Measurements from ENCODE around the gene SLC41A2. TPM values are rescaled to one million over a fixed set of nuclear protein-coding genes. Genes with fewer than 3 reads are reported as not detected.

The SLC41A2 gene
- total and polyA plus RNA-seq, 2 donors (not counting 1 experiment from before 2014, with no cell fraction given) = 0.51 to 13.0 TPM

DNA sequence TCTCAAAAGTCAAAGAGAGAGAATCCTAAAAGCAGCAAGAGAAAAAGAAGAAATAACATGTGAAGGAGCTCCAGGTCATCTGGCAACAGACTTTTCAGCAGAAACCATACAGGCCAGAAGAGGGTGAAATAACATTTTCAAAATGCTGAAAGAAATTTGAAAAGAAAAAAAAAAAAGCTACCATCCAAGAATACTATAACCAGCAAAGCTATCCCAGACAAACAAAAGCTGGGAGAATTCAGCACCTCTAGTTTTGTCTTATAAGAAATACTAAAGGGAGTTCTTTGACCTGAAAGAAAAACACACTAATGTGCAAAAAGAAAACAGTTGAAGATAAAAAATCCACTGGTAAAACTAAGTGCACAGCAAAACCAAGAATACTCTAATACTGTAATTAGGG is 36.8 kb downstream of the SLC41A2 start:
- Histone ChIP-seq H3K4me3 (ENCODE audit: control extremely low read depth in 1 of 5, extremely low read depth in 1 of 5, insufficient read depth in 1 of 5, low read depth in 2 of 5, low read length in 4 of 5) (no peak overlapping the region), H3K9ac (ENCODE audit: low read length) (no peak overlapping the region), H3K9me3 (ENCODE audit: control extremely low read depth in 1 of 3, control insufficient read depth in 2 of 3, insufficient read depth in 1 of 3, low read length in 2 of 3) (peaks cover 5 to 10% (median 6%) of the 10 kb centered on the region in 3 donors), H3K27me3 (replicated peaks in 1 of 4; ENCODE audit: control extremely low read depth in 1 of 4, control insufficient read depth in 3 of 4, insufficient read depth in 4 of 4, low read length in 3 of 4) (no peaks in the 10 kb centered on the region), H4K20me1 (ENCODE audit: control insufficient read depth, insufficient read depth, low read length, poor library complexity, severe bottlenecking) (no peaks in the 10 kb centered on the region), H3K27ac (ENCODE audit: low read length in 2 of 2) (no peak overlapping the region), H3K36me3 (replicated peaks in 1 of 2; ENCODE audit: control extremely low read depth in 1 of 2, control insufficient read depth in 1 of 2, extremely low read depth in 1 of 2, insufficient read depth in 2 of 2, low read length in 1 of 2) (no peaks in the 10 kb centered on the region), H3K4me2 (replicated peaks; ENCODE audit: low read depth, low read length, poor library complexity, severe bottlenecking) (no peak overlapping the region), H3K79me2 (ENCODE audit: control insufficient read depth, insufficient read depth, low read length) (no peaks in the 10 kb centered on the region), H2AFZ (ENCODE audit: insufficient read depth, low read depth, low read length, poor library complexity, severe bottlenecking) (no peak overlapping the region), H3K4me1 (ENCODE audit: control insufficient read depth in 2 of 2, insufficient read depth in 2 of 2, low read length in 2 of 2) (no peaks in the 10 kb centered on the region)
- CTCF ChIA-PET = interaction anchor here (0.8 kb wide), 1 partner anchor 21 kb away, joined by 3 read pairs; no protein-coding TSS in a partner anchor
- TF ChIP-seq, protein P1, sequence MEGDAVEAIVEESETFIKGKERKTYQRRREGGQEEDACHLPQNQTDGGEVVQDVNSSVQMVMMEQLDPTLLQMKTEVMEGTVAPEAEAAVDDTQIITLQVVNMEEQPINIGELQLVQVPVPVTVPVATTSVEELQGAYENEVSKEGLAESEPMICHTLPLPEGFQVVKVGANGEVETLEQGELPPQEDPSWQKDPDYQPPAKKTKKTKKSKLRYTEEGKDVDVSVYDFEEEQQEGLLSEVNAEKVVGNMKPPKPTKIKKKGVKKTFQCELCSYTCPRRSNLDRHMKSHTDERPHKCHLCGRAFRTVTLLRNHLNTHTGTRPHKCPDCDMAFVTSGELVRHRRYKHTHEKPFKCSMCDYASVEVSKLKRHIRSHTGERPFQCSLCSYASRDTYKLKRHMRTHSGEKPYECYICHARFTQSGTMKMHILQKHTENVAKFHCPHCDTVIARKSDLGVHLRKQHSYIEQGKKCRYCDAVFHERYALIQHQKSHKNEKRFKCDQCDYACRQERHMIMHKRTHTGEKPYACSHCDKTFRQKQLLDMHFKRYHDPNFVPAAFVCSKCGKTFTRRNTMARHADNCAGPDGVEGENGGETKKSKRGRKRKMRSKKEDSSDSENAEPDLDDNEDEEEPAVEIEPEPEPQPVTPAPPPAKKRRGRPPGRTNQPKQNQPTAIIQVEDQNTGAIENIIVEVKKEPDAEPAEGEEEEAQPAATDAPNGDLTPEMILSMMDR (IDR thresholded peaks at IDR 0.05) = no peak
- TF ChIP-seq EZH2 (IDR thresholded peaks at IDR 0.05; ENCODE audit: borderline replicate concordance, insufficient read depth, low read depth, low read length, poor library complexity, severe bottlenecking) = no peak
- peaks cover 3% of the 10 kb centered on the region for H3K9me3 Mint-ChIP-seq (ENCODE audit: insufficient read depth)
- POLR2A ChIA-PET = no interaction called here
- H3K27me3 Mint-ChIP-seq = no peaks in the 10 kb centered on the region
- H3K4me1 Mint-ChIP-seq = no peaks in the 10 kb centered on the region
- intact Hi-C loops (cut with micrococcal nuclease) = no loop called here
- H3K4me3 Mint-ChIP-seq = no peak overlapping the region
- no peak for ATAC-seq (ENCODE audit: low read depth)
- no peak for DNase-seq
- no peak overlapping the region for H3K27ac Mint-ChIP-seq

DNA sequence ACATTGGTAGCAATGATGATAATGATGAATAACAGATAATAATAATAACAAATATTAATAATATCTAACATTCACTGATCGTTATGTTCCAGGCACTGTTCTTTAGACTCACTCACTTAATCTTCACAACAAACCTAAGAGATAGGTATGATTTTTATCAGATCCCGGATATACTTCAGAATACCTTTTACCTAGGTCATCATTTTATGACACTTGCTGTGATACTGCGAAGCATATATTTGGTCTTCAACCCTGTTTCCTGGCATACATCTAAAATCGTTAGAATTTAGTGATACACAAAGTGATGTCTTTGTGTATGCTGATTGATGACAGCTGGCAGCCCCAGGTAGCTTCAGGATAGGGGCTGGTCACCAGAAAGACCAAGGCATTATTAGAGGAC is 46.1 kb downstream of the SLC41A2 start:
- no peaks in the 10 kb centered on the region for H3K27me3 ChIP-seq (replicated peaks in 1 of 4; ENCODE audit: control extremely low read depth in 1 of 4, control insufficient read depth in 3 of 4, insufficient read depth in 4 of 4, low read length in 3 of 4)
- H3K9me3 ChIP-seq (ENCODE audit: control extremely low read depth in 1 of 3, control insufficient read depth in 2 of 3, insufficient read depth in 1 of 3, low read length in 2 of 3) = no peaks in the 10 kb centered on the region
- no CpG with 5 or more reads among the region's 4 CpGs for WGBS (ENCODE audit: insufficient coverage)
- intact Hi-C loops (cut with micrococcal nuclease) = no loop called here
- H3K4me2 ChIP-seq (replicated peaks; ENCODE audit: low read depth, low read length, poor library complexity, severe bottlenecking) = no peak overlapping the region
- no peak overlapping the region for H3K4me3 Mint-ChIP-seq
- no peak overlapping the region for H3K27ac ChIP-seq (ENCODE audit: low read length in 2 of 2)
- no peaks in the 10 kb centered on the region for H3K27me3 Mint-ChIP-seq
- H3K9me3 Mint-ChIP-seq (ENCODE audit: insufficient read depth) = no peaks in the 10 kb centered on the region
- ATAC-seq (ENCODE audit: low read depth) = no peak
- no peak for DNase-seq
- H3K36me3 ChIP-seq (replicated peaks in 1 of 2; ENCODE audit: control extremely low read depth in 1 of 2, control insufficient read depth in 1 of 2, extremely low read depth in 1 of 2, insufficient read depth in 2 of 2, low read length in 1 of 2) = no peaks in the 10 kb centered on the region
- TF ChIP-seq EZH2 (IDR thresholded peaks at IDR 0.05; ENCODE audit: borderline replicate concordance, insufficient read depth, low read depth, low read length, poor library complexity, severe bottlenecking) = no peak
- TF ChIP-seq, protein P1 (IDR thresholded peaks at IDR 0.05) = no peak
- no peaks in the 10 kb centered on the region for H4K20me1 ChIP-seq (ENCODE audit: control insufficient read depth, insufficient read depth, low read length, poor library complexity, severe bottlenecking)
- no peak overlapping the region for H3K9ac ChIP-seq (ENCODE audit: low read length)
- H3K4me1 ChIP-seq (ENCODE audit: control insufficient read depth in 2 of 2, insufficient read depth in 2 of 2, low read length in 2 of 2) = no peaks in the 10 kb centered on the region
- ChIA-PET POLR2A (no interaction called here), CTCF (no interaction called here)
- no peak overlapping the region for H3K27ac Mint-ChIP-seq
- no peak overlapping the region for H2AFZ ChIP-seq (ENCODE audit: insufficient read depth, low read depth, low read length, poor library complexity, severe bottlenecking)
- H3K4me1 Mint-ChIP-seq = no peaks in the 10 kb centered on the region
- no peaks in the 10 kb centered on the region for H3K79me2 ChIP-seq (ENCODE audit: control insufficient read depth, insufficient read depth, low read length)
- no peak overlapping the region for H3K4me3 ChIP-seq (ENCODE audit: control extremely low read depth in 1 of 5, extremely low read depth in 1 of 5, insufficient read depth in 1 of 5, low read depth in 2 of 5, low read length in 4 of 5)
